ENCODE data around the gene UCP3.

The UCP3 gene

DNA sequence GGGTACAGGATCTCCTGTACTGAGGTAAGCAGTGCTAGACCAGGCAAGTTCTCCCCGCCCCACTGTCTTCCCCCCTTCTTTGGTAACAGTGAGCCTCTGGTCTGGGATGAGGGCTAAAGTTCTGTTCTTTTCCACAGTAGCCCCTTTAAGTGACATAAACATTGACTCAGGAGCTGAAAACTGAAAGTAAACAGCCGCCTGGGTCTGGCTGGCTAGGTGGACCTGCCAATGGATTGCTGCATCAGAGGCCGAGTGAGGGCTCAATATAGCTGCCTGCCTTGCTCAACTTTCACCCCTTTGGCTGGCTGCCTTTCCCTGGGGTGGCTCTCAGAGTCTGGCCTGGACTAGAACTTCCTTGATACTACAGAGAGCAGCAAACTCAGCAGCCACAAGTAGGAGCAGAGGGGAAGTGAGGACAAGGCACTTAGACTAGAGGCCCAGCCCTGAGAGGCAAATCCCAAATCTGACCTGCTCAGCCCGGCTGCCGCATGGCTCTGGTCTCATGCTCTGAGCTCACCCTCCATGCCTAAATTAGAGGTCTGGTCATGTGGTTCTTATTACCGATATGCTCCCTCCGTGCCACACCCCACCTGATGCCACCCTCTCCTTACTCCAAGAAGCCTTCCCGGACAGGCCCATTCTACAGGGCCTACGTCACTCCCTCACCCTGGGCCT lies 9.6 kb upstream of the UCP3 start:
- no peak for DNase-seq (ENCODE audit: low spot score)

GRCh38 chr11:74017631-74018030 lies 8.7 kb upstream of the UCP3 start:
- DNase-seq (ENCODE audit: low spot score), result no peak

DNA sequence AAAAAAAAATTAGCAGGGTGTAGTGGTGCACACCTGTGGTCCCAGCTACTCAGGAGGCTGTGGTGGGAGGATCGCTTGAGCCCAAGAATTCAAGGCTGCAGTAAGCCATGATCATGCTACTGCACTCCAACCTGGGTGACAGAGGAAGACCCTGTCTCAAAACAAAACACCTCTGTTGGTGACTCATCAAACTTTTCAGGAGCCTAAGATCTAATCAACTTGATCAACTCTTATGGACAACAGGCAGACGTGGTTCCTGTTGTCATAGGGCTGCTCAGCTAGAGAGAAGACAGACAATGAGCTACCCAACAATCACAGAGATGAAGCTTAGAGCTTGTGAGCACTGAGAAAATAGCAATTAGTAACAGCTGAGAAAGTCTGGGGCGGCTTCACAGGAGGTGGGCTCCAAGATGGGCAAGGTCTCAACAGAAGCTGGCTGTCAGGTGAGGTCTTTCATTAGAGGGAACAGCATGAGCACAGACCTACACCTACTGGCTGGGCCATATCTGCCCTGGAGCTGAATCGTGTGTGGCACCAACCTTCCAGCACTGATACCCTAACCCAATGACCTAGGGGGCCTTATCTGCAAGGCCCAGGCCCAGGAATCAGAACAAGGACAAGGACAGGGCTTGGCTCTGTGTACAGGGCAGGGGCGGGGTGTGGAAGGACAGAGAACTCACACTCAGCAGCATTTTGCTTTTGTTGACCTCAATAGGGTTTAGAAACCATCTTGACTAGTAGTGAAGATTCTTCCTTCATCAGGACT lies 7.2 kb upstream of the UCP3 start:
- no peak for DNase-seq (ENCODE audit: low spot score)

DNA sequence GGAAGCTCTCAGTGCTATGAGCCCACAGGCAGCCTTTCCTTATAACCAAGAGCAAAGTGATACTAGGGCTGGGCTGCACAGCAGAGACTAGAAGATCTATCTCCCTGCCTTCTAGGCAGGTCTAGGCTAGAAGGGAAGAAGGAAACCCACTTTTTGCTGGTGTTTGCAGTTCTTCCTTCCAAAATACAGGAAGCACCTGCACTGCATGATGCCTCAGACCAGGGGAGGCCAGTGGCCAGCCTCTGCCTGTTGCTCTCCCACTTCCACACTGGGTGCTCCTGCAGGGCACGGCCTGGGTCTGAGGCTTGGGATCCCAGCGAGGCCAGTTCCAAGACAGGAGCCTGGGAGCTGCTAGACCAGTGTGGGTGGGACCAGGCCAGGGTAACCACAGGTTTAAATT lies 6.0 kb upstream of the UCP3 start:
- DNase-seq (ENCODE audit: low spot score), result no peak

GRCh38 chr11:74013141-74013540 lies 4.3 kb upstream of the UCP3 start:
- DNase-seq (ENCODE audit: low spot score), result no peak

DNA sequence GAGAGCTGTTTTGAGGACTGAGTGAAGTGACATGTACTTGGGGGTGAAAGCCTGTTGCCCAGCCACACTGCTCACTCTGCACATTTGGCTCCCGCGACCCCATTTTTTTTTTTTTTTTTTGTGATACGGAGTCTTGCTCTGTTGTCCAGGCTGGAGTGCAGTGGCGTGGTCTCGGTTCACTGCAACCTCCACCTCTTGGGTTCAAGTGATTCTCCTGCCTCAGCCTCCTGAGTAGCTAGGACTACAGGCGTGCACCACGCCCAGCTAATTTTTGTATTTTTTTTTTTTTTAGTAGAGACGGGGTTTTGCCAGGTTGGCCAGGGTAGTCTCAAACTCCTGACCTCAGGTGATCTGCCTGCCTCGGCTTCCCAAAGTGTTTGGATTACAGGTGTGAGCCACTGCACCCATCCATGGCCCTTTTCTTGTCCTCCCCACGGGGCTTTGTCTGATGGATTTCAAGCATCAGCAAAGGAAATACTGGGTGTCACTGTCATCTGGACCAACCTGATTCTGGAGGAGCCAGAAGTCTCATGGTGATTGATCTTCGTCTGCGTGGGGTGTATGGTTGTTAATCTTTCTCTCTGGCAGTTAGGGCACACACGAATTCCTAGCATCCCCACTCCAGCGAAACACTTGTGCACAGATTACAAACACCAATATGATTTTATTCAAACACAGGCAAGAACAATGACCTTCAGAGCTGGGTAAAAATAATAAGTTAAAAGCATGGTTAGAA lies 3.4 kb upstream of the UCP3 start:
- peak; percentile 25 for DNase-seq (ENCODE audit: low spot score)

DNA sequence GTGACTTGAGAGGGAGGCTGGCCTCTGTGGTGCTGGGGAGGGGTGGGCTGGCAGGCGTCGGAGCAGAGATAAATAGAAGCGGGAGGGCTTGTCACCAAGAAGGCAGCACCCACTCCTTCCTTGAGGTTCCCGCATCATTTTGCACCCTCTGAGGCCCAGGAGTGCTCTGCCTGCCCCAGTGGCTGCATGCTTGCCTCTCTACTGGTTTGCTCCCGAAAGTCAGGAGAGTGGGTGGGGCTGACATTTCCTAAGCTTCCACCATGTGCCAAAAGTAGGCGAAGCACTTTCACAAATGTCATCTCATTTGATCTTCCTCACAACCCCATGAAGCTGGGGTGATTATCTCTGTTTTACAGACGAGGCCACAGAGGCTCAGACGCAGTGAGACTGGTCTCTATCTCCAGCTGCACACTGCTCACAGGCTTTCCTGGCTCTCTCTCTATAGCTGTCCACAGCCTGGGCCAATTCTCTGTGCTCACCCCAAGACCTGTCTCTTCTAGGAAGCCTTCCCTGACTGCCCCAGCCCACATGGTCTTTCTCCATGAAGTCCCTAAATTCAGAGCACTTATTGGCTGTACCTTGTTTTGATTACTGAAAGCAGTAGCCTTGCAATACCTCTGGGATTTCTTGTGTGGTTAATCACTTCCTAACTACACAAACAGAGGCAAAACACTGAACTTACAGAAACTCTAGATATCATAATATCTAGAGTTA lies 2.6 kb upstream of the UCP3 start:
- DNase-seq (ENCODE audit: low spot score), result peak; percentile 52

DNA sequence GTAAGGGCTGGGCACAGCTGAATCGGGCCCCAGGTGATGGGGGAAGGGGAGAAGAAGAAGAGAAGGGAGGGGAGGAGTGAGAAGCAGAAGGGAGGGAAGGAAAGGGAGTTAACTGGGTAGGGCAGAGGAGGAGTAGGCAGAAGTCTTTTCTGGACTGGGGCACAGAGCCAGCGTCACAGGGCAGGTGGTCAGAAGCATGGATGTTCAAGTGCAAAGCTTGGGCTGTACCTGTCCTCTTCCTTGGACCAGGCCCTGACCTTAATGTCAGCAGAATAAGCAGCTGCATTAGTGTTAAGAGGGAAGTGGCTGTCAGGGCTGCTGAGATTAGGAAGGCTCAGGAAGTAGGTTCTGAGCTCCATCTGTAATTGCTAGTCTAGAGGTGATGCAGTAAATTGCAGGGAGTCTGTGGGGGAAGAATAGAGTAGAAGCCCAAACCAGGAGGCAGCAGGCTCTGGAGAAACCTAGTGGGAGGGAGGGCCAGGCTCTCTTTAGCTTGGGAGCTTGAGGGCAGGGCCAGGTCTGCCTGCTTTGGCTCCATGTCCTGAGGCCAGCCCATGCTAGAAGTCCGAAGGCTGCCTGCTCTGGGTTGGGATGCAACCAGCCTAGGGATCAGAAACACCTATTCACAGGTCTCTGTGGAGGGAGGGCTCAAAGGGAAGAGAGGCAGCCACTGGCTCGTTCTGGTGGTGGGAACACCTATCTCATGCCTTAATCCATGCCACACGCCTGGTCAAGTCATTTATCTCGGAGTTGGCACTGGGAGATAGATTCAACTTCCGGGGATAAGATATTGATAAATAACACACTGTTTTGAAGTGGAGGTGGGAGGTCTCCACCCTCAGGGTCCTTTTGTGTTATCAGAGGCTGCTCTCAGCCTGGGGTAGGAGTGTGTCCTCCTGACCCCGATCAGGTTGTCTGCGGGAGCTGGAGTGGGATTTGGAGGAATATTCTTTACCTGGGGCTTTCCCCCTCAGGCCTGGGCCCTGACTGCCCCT lies 1.7 kb upstream of the UCP3 start:
- peak; percentile 47 for DNase-seq (ENCODE audit: low spot score)

DNA sequence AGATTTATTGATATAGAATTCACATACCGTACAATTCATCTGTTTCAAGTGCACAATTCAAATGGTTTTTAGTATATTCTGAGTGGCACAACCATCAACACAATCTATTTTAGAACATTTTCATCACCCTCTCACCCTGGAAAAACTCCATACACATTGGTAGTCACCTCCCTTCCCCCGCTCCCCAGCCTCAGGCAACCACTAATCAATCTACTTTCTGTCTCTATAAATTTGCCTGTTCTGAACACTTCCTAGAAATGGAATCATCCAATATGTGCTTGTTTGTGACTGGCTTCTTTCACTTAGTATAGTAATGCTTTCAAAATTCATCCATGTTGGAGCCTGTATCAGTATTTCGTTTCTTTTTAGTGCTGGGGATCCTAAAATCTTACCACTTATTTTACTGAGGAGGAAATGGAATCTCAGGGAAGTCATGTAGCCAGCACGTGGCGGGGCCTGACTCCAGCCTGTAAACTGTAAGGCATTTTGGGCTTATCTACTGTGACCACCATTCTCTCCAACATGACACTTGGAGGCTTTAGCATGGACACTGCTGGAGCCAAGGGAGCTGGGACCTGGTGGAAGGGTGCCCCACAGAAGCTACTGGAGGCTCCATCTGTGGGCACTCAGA lies 905 bp upstream of the UCP3 start:
- no peak for DNase-seq (ENCODE audit: low spot score)

DNA sequence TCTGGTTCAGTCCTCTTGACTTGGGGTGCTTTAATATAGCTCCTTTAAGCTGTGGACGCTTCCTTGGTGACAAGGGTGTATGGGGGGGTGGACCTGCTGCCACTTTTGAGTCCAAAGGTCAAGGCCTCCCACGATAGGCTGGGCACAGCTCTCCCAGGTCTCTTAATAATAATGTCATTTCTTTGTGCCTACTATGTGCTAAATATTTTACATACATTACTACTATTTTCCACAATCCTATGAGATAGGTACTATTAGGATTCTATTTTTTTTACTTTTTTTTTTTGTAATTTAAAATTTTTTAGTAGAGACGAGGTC lies 304 bp upstream of the UCP3 start:
- no peak for DNase-seq (ENCODE audit: low spot score)

DNA sequence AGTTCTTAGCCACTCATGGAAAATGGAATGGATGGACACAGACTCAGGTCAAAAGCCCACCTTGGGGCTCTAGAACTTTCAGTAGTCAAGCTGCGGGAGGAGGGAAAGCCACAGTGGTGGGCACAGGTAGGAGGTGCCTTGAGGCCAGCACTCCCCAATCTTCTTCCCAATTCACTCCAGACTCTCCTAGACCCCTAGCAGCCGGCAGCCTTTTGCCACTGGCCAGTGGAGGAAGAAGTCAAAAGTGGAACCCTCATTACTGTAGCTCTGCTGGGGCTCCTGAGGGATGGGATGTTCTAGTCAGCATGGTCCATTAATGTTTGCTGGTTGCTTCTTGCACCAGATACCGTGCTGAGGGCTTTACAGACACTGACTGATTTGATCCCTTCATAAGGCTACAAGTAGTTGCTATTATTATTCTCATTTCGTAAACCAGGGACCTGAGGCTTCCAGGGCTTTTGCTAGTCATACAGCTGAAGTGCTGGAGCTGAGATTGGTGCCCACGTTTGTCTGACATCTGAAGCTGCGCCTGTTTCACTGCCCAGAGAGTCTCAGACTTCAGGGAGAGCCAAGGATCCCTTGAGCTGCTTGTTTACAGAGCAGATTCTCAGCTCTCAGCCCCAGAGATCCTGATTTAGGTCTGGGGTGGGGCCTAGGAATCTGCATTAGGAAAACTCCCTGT lies 1.1 kb downstream of the UCP3 start:
- no peak for DNase-seq (ENCODE audit: low spot score)

- no peak for DNase-seq (ENCODE audit: low spot score)
Measured at GRCh38 chr11:74006743-74007304, 2.1 kb downstream of the UCP3 start.

DNA sequence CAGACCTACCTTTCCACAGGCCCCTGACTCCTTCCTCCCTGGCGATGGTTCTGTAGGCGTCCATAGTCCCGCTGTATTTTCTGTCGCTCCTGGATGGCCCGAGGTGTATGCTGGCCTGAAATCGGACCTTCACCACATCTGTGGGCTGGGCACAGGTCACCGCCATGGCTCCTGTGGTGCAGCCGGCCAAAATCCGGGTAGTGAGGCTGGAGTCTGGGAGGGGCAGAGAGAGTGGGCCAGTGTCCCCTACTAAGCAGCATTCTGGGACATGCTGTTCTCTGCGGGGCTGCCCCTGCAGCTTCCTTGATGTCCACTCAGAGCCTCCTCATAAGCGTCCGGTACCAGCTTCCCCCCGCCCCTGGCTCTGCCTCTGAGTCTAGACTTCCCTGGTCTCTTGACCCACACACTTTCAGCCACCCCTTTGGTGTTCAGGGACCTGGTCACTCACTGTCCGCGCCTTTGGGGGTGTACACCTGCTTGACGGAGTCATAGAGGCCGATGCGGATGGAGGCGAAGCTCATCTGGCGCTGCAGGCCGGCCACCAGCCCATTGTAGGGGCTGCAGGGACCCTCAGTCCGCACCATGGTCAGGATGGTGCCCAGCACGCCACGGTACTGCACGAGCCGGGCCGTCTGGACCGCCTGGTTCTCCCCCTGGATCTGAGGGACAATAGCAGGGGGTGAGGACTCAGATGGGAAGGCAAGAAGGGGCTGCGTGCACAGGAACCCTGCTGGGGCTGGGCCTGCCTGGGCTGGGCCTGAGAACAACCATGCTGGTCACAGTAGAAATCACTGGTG lies 3.0 kb downstream of the UCP3 start:
- no peak for DNase-seq (ENCODE audit: low spot score)

DNA sequence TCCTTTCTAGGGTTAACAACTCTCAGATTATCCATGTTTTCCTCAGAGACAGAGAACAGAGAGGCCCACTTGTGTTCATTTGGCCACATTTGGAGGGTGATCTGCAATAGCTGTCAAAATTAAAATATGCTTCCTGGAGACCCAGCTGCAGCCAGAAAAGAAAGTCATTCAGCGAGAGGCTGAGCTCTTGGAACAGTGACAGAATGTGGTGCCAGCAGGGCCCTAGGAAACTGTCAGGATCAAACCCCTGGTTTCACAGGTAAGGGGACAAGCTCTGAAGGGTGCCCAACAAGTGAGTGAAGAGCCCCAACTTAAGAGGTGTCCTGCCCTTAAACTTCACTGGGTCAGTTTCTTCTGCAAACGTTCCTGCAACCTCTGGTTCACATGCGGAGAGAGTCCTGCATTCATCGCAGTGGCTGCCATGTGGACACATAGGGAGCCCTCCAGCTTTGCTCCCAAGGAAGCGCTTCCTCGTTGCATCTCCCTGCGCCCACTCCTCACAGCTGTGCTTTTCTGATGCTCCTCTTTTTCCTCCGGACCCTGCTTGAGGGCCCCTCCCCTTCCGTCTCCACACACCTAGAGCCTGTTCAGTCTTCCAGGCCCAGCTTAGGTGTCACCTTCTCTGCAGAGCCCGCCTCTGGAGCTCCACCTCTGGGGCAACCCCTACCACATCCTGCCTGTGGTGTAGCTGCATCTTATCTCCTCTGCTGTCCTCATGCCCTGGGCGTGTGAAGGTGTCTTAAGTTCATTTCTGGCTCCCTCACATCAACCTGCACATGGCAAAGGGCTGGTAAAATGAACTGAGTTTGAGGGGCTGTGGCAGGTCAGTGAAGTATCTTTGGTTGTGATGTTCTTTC lies 3.9 kb downstream of the UCP3 start:
- DNase-seq (ENCODE audit: low spot score), result no peak

DNA sequence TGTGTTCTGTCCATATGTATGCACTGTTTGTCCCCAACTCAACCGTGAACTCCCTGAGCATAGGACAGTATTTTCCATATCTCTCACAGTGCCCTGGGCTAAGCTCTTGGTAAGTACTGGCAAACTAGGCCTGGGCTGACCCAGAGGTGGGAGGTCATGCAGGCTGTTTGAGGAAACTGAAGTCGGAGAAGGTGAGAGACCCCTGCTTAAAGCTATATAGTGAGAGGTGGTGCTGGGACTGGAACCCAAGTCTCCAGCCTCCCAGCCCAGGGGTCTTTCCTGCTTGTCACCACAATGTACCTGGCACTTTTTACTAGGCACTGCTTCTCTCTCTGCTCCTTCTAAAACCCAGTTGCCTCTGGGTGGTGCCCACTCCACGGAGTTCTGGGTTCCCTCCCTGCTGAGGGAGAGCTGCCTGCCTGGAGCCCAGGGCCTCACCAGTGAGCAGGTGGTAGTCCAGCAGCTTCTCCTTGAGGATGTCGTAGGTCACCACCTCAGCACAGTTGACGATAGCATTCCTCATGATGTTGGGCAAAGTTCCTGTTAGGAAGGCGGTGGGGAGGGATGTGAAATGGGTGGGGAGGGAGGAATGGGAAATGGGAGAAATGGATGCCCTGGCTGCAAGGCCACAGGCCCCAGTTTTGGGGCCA lies 4.7 kb downstream of the UCP3 start:
- DNase-seq (ENCODE audit: low spot score), result no peak

DNA sequence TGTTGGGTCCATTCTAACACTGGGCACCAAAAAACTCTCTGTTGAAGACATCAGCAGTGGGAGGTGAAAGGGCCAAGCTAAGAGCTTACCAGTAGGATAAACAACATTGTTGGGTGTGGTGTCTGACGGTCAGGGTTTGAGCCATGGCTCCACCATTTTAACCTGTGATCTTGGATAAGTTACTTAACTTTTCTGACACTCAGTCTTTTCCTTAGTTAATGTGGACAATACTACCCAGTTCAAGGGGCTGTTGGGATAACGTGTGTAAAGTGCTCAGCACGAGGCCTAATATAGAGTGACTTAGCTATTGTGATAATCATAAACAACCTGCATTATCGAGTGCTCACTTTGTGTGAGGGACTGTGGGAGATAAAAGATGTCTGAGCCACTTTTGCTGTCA lies 6.1 kb downstream of the UCP3 start:
- no peak for DNase-seq (ENCODE audit: low spot score)

- no peak for DNase-seq (ENCODE audit: low spot score)
Measured at GRCh38 chr11:74001822-74002286, 7.0 kb downstream of the UCP3 start.

Data from left forelimb (tissue), 1 donor.